ENCODE data around the gene PEX26.

PEX26 gene

GRCh38 chr22:18120857-18121256, 43.1 kb downstream of the PEX26 start:
- no peak for TF ChIP-seq CTCF (IDR thresholded peaks at IDR 0.05)

GRCh38 chr22:18121506-18121905, 43.7 kb downstream of the PEX26 start:
- no peak for TF ChIP-seq CTCF (IDR thresholded peaks at IDR 0.05)

- TF ChIP-seq CTCF (IDR thresholded peaks at IDR 0.05): no peak
Measured at GRCh38 chr22:18121954-18122554, 44.3 kb downstream of the PEX26 start.

GRCh38 chr22:18126606-18127005, 48.8 kb downstream of the PEX26 start:
- no peak for TF ChIP-seq CTCF (IDR thresholded peaks at IDR 0.05)

- TF ChIP-seq CTCF (IDR thresholded peaks at IDR 0.05): no peak
Measured at GRCh38 chr22:18130018-18130417, 52.2 kb downstream of the PEX26 start.

GRCh38 chr22:18130699-18131429, 53.1 kb downstream of the PEX26 start:
- no peak for TF ChIP-seq CTCF (IDR thresholded peaks at IDR 0.05)

GRCh38 chr22:18133452-18133851, 55.7 kb downstream of the PEX26 start:
- TF ChIP-seq CTCF (IDR thresholded peaks at IDR 0.05): no peak
